Lower leg skin (tissue), 3 donors: ENCODE data around the gene LMOD2.

Source experiments
- POLR2A ChIP-seq, 2 donors: fragments of 450-650 bp; IDR thresholded peaks; one replicate each; pipeline ENCODE4 v1.6.1; 2016 to 2017; ENCODE audit warnings: antibody characterized with exemption in 2 of 2, mild to moderate bottlenecking in 1 of 2, moderate library complexity in 1 of 2
- TF ChIP-seq, protein P1 (sequence below), 3 donors: fragments of 450-650 bp; IDR thresholded peaks; one replicate each; pipeline ENCODE4 v1.5.1; 2016; ENCODE audit warnings: antibody characterized with exemption in 3 of 3, mild to moderate bottlenecking in 3 of 3, moderate library complexity in 2 of 3

DNA sequence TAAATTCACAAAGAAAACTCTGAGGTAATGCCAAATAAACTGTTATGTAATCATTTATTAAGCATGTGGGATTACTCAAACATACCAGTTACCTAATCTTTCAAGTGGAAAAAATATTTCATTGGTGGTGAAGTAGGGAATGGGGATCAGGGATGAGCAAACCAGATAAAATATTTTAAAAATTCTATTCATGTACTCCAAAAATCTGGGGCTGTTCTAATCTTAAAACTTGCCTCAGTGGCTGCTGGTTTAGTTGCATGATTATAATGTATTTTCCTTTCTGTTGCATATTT is 19.5 kb downstream of the LMOD2 start:
- TF ChIP-seq, protein P1, sequence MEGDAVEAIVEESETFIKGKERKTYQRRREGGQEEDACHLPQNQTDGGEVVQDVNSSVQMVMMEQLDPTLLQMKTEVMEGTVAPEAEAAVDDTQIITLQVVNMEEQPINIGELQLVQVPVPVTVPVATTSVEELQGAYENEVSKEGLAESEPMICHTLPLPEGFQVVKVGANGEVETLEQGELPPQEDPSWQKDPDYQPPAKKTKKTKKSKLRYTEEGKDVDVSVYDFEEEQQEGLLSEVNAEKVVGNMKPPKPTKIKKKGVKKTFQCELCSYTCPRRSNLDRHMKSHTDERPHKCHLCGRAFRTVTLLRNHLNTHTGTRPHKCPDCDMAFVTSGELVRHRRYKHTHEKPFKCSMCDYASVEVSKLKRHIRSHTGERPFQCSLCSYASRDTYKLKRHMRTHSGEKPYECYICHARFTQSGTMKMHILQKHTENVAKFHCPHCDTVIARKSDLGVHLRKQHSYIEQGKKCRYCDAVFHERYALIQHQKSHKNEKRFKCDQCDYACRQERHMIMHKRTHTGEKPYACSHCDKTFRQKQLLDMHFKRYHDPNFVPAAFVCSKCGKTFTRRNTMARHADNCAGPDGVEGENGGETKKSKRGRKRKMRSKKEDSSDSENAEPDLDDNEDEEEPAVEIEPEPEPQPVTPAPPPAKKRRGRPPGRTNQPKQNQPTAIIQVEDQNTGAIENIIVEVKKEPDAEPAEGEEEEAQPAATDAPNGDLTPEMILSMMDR (IDR thresholded peaks at IDR 0.05) = no peak
- TF ChIP-seq POLR2A (IDR thresholded peaks at IDR 0.05) = no peak
